Keratinocyte (primary cell): ENCODE data around the gene SMIM11.

Experiments used
- CTCF ChIP-seq, 3 experiments: IDR thresholded peaks in 1 of 3; conservative IDR thresholded peaks in 1 of 3; optimal IDR thresholded peaks in 1 of 3; 2 replicates in 2 of 3; 3 replicates in 1 of 3; pipeline versions ENCODE3 to v1.5.1; 2011; ENCODE audit warnings: low read length in 3 of 3, mild to moderate bottlenecking in 3 of 3, moderate library complexity in 2 of 3, control low read depth in 1 of 3, inconsistent platforms in 1 of 3; ENCODE audit not compliant: insufficient read depth in 2 of 3; ENCODE audit errors: extremely low read depth in 1 of 3
- EZH2 ChIP-seq: IDR thresholded peaks from one replicate; pipeline ENCODE4 v1.6.1; 2012; ENCODE audit warnings: inconsistent platforms, mild to moderate bottlenecking, low read length, moderate library complexity

- TF ChIP-seq CTCF (optimal IDR thresholded peaks at IDR 0.05 in 1 of 3, IDR thresholded peaks at IDR 0.05 in 1 of 3, conservative IDR thresholded peaks at IDR 0.05 in 1 of 3; ENCODE audit: extremely low read depth in 1 of 3, insufficient read depth in 2 of 3, low read length in 3 of 3) (no peak), EZH2 (no peak)
Observed at GRCh38 chr21:34343347-34343746, 32.0 kb upstream of the SMIM11 start.
